Fibroblast of skin of back (primary cell): ENCODE data around the gene NKRF.

Experiments
- DNase-seq: peaks from one replicate; pipeline ENCODE4 v3.0.0-alpha.2; 2013

NKRF gene

DNA sequence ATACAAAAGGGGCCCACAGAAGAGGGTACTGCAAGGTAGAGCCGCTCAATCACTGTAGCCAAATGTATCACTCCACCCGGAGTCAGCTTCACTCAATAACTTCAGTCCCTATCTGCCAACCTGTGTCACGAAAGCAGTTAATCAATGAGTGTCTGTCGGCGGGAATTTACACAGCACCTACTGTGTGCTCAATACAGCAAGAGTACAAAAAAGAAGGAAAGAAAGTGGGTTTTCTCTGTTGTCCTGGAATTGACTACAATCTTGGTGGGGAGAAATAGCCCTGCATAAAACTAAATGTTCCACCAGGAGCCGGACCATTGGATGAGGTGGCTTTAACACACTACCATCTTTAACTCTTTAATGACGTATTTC lies 780 bp upstream of the NKRF start:
- no peak for DNase-seq

- peak; percentile 2 for DNase-seq
These were observed 552 bp downstream of the NKRF start for GRCh38 chrX:119605464-119606279.

DNA sequence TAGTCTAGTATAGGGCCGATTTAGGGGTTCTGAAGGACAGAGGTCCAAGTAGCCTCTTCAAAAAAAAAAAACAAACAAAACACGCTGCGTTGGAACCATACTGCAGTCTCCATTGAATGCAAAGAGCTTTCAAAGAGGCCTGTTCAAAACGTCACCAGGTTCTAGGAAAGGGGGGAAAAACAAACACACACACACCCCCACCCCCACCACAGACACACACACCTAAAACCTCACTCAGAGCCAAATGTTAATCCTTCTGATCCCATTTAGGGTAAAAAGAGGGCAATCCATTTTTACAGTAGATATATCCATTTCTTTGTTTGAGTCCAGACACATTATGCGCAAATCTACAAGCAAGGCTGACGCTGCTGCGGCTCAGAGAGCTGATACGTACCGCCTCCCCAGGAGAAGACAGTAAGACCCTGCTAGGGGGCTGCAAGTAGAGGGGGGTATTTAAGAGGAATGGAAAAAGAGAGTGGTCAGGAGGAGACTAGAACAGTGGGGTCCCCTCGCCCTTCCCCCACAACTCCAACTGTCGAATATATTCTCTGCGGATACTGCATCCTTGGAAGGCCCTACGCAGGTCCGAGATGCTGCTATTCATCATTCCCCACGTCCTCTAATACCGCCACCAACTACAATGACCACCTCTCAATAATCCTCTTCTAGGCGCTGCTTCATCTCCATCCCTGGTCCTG lies 1.3 kb downstream of the NKRF start:
- no peak for DNase-seq

DNA sequence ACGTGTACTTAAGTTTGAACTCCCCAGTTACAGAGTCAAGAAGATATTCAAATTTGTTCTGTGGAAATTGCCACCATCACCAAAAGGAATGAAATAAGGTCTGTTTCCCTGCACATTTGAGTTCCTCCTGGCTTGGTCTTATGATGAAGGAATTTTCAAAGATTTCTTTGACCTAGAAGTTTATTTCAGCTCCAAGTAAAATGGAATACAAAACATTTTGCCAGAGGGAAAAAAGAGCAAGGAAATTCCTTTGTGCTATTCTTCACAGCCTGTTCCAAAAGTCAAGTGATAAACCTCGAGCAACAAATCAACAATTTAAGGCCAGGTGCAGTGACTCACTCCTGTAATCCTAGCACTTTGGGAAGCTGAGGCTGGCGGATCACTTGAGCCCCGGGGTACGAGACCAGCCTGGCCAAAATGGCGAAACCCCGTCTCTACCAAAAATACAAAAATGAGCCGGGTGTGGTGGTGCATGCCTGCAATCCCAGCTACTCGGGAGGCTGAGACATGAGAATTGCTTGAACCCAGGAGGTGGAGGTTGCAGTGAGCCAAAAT lies 3.4 kb downstream of the NKRF start:
- DNase-seq, result no peak

GRCh38 chrX:119589810-119590209 lies 16.4 kb downstream of the NKRF start:
- DNase-seq, result no peak

DNA sequence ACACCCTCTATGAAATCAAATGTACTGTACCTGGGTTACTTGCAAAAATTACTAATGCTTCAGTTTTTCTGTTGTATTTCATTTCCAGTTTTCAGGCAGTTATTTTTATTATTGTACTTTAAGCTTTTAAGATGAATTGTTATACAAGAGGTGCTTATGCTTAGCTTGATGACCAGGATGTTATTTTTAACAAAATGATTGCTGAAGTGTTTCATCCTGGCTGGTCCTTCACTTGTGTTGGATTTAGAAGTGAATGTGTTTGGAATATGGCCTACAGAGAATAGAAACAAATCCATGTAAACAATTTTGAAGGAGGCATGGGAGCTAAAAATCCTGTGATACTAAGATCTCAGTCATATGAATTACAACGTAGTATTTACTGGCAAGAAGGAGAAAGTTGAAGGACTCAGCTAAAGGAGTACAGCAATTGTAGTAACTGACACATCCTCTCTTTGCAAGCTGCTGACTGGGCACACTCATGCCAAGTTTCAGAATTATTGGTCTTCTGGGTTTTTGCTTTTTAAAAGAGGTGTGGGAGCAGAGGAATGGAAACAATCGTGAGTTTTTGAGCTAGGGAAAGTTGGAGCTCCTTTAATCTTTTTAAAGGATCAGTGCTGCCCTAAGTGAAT lies 22.7 kb downstream of the NKRF start:
- no peak for DNase-seq

DNA sequence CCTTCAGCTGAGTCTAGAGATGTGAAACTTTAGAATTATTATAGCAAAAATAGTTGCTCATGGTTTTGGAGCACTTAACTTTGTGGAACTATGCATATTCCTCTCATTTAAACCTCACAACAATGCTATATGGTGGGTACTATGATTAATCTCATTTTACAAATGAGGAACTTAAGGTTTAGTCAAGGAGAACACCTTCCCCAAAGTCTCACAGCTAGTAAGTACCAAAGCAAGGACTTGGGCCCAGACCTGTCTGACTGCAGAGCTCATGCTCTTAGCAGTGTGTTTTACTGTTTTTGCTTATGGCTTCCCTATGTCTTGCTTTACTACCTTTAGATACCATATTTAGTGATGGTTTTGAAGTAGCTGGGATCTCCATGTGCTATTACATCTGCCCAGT lies 26.8 kb downstream of the NKRF start:
- no peak for DNase-seq

DNA sequence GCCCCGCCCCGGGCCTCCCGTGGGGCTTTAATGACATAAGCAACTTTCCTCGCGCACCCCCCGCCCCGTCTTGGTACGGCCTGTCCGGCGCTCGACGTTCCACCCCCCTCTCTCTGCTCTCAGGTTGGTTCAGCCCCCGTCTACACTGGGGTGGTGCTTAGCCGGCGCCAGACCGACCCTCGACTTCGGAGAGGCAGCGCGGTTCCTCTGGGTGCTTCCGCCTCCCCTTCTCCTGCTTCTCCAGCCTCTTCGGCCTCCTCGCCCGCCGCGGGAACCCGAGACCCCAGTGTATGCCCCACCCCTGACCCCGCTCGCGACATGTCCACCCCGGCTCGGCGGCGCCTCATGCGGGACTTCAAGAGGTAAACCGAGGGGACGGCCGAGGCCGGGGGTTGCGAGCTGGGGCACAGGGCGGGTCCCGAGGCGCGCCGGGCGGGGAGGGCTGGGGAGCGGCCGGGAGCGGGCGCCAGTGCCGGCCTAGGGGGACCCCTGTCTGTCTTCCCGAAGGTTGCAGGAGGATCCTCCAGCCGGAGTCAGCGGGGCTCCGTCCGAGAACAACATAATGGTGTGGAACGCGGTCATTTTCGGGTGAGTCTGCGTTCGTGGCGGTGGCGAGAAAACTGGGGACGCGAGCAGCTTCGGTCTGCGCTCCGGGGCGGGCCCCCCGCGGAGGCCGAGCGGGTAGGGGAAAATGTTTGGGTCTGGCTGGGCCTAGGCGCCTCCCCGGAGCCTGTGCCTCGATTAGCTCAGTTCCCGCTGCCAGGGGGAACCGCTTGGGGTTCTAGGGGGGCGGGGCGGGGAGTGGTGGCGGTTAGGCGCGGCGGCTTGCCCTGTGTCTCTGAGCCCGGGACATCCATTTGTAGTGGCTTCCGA lies 31.6 kb downstream of the NKRF start, which contains the start of gene UBE2A:
Gene UBE2A (plus strand): TSS at position 170 of the 873 bp plus-strand sequence. CDS start 149 bp downstream, at position 319.
- peak; percentile 90 for DNase-seq

DNA sequence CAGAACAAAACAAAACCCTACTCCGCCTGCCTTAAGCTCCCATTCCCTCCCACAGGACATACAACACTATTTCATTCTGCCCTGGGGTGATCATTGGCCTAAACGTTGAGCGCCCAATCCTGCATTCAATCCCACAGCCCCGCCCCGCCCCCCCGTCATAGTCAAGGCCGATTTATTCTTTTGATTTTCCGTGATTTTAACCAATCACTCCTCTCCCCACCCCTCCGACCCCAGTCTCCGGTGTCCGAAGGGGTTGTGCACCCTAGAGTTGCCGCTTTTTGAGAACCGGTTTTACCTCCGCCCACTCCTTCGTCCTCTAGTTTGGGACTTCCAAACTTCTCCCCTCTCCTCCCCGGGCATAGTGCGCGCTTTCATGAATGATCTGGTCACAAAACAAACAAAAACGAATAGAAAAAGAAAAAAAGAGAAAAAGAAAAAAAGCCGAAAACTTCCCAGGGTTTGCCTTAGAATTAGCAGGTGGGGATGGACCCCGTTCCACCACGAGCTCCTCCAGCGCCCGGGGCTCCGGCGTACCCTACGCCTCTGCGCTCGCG lies 32.3 kb downstream of the NKRF start:
- peak; percentile 24 for DNase-seq

DNA sequence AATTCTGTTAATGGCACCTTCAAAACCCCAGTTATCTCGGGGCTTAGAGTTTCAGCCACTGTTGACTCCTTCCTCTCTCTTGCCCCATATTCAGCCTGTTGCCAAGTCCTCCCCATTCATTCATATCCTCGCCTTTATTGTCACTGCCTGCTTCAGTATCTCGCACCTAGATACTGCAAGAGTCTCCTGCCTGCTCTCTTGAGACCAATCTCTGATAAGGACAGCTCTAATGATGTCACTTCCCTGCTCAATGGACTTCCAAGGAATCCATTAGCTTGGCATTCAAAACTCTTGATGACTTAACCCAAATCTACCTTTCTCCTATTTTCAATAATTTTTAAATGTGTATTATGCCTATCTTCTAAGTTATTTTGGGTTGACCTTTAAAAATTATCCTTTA lies 33.0 kb downstream of the NKRF start:
- no peak for DNase-seq

GRCh38 chrX:119570351-119570835 lies 35.8 kb downstream of the NKRF start:
- DNase-seq, result no peak

DNA sequence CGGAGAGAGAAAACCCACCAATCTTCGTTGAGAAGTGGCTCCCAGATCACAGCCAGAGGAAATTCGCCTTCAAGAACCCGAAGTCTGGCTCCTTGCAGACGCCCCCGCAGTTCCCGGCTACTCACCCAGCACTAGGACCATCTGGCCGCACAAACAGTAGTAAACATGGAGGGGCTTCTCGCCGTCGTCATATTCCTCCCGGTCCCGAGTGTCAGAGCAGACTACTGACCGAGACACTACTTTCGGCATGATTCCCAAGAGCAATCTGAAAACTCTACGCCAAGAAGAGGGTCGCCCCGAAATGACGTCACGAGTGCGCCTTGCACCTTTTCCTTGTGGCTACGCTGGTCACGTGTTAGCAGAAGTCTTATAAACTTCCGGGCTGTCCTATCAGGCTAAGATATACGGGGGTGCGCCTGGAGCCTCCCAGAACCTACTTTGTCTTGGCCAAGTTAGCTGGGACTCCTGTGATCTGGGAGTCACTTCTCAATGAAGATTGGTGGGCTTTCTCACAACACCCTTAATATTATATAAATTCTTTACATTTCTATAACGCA lies 41.0 kb downstream of the NKRF start, which contains the start of gene STEEP1:
Gene STEEP1 (minus strand): TSS at position 303 of the 557 bp plus-strand sequence. CDS start 54 bp downstream, at position 249.
- DNase-seq, result peak; percentile 94

GRCh38 chrX:119552508-119552907 lies 53.7 kb downstream of the NKRF start:
- DNase-seq, result no peak

- no peak for DNase-seq
These were observed 56.8 kb downstream of the NKRF start for GRCh38 chrX:119549327-119550016.

- peak; percentile 83 for DNase-seq
These were observed 65.0 kb downstream of the NKRF start for GRCh38 chrX:119541188-119541587.

DNA sequence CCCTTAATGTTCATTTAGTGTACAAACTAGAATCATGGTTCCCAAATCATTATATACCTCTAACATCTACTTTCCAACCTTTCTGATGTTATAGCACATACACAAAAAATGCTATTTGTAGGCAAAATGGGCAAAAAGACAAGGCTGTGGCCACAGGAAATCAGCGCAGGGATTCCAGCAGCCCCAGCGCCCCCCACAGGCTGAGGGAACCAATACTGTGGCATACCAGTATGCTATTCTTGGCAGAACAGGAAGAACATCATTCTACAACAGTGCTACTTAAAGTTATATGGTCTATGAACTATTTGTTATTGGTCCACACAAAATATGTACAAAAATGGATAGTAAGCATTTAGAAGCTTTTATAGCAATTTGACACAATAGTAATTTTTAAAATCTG lies 66.4 kb downstream of the NKRF start:
- DNase-seq, result no peak
